ENCODE measurements around the gene POU3F3.

Gene POU3F3

DNA sequence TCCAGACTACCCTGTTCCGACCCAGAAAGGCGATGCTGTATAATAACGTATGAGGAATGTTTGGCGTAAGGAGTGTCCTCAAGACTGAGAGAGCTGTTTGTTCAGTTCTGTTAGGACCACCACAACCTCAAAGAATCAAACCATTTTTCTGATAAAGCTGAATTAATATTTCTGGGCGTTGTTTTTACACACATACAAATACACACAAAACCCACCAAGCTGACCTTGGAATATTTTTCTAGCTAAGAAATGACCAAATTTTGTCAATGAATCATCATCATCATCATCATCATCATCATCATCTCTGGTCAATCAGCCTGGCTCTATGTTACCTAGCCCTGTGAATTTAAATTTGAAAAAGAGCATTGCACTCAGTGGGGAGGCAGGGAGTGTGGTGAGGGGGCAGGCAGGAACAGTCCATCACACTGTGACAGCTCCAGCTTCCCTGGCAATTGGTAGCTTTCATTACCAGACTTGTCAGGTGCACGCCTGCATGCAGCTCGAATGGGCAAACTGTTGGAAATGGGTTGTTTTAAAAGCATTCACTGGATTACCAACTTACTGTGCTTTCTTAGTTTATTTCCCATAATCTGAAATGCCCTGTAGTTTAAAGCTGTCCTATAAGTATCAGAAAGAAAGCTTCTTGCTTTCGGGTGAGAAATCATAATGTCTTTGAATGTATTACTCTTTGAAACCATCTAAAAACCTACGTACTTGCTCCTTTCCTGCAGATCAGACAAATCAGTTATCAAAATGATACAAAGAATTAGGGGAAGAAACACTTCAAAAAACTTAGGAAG is 6.9 kb upstream of the POU3F3 start:
- DNase-seq (ENCODE audit: low read depth in 2 of 2): no peak

DNA sequence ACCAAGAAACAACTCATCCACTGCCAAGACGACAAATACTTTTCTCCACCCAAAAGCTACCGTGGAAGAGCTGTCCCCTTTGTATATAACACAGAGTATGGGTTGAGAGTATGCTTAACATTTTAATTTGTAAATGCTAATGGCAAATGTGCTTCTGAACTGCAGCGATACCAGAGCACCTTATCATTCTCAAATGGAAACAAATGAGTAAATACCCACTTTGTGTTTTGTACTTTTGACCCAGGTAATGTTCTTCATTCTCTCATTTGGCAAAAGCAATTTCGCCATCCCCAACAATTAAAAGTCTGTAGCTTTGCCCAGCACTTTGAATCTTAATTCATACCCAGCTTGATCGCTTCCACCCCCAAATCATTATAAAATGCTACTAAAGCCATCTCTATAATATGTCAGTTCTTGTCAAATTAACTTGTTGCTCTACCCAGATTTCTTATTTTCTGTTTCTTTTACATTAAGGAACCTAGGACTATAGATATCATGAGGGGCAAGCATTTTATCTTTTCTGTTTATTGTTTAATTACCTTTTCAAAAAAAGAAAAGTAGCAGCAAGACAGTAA is 6.2 kb upstream of the POU3F3 start:
- no peak for DNase-seq (ENCODE audit: low read depth in 2 of 2)

DNA sequence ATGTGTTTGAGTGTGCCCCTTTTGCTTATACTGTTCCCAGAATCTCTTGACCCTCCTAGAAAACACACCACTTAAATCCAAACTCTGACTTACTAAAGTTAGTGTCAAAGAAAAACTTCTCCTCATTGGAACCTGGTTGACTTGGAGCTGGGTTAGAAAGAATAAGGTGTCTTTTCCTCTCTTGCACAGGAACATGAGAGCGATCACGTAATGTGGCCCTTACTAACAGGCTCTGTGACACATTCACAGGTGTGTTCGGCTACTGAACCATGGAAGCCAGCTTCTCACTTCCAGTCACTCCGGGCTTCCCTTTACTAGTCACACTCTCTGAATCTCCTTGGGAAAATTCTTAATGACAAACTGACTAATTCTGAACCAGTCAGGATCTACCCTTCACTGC is 5.4 kb upstream of the POU3F3 start:
- no peak for DNase-seq (ENCODE audit: low read depth in 2 of 2)

DNA sequence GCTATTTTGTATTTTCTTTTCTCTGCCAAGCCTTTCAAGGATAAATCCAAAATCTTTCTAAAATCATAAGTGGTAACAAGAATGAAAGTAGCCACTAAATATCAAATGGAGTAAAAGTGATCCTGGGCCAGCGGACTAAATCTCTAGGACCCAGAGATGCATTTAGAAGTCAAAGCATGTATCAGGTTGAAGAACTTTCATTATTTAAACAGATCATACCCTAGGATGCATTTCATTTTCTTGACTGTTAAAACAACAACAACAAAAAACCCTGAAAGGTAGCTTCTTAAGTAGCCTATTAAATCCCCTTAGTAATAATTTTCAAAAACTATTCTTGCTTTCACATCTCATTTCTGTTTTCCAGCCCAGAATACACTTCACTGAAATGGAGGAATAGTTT is 4.8 kb upstream of the POU3F3 start:
- DNase-seq (ENCODE audit: low read depth in 2 of 2): no peak

DNA sequence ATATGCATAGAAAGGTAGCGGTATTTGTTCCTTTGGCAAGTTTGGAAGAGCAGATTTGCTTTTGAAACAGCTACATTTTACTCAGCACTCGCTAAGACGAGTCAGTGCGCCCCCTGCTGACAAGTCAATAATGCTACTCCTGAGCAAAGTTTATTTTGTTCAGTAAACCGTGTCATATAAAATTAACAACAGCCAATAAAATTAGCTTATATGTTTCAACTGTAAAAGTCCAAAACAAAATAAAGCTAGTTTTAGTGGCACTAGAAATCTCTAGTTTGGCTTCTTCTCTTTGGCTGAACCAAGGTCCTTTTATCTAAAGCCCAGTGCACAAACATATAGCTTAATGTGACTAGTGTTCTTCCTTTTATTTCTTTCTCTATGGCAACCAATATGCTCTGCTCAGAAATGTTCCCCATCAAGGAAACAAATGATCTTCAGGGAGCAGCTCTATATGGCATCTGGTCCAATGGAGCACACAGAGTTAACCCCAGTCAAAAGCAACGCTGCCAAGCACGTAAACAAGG is 4.2 kb upstream of the POU3F3 start:
- peak in 1 of 2 donors; percentile 44 for DNase-seq (ENCODE audit: low read depth in 2 of 2)

DNA sequence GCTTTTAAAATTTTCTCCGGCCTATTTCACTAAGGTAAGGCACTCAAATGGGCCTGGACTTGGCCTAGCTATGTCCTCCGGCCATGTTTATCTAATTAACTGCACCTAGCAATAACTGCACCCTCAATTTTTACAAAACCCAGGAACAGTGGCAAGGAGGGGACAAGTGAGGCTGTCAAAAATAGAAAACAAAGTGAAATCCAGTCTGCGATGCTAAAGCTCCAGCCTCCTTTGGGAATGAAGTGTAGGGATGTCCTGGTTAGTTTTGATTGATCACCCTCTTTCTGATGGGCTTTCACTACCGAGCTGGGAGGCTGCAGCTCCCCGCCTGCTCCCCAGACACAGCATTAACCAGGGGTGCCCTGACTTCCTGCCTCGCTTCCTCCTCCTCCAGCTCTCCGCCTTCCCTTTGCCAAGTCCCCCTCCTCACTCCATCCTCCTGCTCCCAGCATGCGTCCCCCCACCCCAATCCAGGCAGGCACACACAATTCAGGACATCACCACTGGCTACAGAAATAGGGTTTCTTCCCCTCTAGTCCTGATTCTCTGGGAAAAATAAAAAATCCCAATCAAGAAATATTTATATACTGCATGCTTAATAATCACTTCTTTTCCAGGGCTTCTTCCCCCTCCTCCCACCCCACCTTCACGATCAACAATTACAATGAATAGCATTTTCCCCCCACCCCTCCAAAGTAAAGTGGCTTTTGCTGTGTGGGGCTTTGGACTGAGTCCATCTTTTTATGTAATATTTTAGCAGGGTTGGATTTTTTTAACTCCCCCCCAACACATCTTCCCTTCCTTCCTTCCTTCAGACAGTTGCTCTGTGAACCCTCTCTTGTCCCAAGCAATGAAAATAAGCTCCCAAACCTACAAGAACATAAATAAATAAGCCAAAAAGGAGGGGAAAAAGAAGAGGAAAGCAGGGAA is 3.3 kb upstream of the POU3F3 start:
- DNase-seq (ENCODE audit: low read depth in 2 of 2): no peak

DNA sequence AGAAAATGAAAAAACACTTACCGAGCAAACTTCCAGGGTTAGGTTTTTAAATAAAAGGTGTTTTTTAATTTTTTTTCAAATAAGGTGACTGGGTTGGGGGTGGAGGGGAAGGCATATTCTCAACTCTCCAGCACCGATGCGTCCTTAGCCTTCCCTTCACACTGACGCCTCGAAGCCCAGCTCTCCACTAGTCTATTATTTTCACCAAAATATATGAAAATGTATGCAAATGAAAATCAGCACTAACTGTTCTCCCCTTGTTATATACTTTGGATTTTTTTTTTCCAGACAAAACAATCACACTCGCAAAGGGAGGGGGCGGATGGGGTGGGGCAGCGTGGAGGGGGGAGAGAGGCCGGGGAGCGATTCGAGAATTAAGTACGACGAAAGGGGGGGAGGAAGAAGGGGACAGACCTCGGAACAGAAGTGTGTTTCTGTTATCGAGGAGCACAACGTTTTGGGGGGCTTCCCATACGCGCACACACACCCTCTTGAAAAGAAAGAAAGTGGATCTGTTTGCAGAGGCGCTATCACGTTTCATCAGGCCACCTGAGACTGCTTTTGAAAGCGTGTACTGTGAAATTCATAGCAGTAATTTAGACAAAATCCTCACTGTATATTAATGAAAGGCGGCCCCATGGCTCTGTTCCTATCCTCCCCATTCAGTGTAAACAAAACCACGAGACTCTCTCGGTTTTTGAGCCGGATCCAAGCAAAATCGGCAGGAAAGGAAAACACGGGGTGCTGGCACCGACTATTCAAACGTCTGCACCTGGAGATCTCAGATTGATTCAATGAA is 2.4 kb upstream of the POU3F3 start:
- DNase-seq (ENCODE audit: low read depth in 2 of 2): no peak

DNA sequence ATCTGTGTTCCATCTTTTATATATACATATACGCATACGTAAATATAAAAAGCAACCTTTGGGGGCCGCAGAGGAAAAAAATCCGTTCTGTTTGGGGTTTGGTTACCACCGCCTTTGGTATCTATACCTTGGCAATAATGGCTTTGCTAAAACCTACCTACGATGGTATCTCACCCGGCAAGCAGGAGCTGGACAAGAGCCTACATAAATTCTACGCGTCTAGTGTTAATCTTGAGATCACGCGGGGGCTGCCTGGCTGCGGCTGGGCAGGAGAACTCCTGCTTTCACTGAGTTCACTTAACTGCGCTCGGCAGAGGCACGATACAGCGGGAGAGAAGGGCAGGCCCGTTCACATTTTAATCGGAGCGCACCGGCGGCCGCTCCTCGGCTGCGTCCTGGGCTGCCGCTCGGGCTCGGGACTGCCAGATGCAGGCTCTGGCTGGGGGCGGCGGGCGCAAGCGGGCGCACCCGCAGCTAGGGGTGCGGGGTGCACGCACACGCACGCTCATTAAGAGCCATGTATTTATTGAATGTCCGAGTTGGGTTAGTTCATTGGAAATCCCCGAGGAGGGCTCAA is 1.7 kb upstream of the POU3F3 start:
- no peak for DNase-seq (ENCODE audit: low read depth in 2 of 2)

DNA sequence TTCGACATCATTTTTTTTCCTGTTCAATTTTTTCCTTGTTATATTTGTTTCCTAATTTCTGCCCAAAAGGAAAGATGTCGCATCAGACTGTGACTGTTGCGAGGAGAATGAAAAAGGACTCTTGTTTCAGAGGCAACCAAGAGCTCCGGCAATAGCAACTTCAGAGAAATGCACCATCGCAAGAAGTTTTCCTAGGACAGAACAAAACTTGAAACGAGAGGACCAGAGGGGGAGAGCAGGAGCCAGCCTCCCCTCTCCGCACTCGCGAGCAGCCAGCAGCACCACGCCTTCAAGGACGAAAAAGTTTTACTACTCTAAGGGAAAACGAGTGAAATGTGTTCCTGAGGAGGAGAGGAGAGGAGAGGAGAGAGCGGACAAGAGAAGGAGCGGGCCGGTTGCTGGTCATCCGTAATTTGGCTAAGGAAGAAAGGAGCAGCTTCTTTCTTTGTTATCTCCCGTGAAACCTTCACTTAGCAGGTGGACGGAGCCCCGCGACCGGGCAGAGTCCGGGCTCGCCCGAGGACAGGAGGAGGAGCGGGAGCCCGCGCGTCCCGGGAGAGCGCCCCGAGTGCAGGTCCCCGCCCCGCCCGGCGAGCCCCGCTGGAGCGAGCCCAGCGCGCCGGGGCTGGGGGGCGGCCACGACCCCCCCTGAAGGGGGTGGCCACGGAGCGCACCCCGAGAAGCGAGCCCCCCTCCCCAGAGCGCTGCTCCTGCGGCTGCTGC is 744 bp downstream of the POU3F3 start:
- no peak for DNase-seq (ENCODE audit: low read depth in 2 of 2)

DNA sequence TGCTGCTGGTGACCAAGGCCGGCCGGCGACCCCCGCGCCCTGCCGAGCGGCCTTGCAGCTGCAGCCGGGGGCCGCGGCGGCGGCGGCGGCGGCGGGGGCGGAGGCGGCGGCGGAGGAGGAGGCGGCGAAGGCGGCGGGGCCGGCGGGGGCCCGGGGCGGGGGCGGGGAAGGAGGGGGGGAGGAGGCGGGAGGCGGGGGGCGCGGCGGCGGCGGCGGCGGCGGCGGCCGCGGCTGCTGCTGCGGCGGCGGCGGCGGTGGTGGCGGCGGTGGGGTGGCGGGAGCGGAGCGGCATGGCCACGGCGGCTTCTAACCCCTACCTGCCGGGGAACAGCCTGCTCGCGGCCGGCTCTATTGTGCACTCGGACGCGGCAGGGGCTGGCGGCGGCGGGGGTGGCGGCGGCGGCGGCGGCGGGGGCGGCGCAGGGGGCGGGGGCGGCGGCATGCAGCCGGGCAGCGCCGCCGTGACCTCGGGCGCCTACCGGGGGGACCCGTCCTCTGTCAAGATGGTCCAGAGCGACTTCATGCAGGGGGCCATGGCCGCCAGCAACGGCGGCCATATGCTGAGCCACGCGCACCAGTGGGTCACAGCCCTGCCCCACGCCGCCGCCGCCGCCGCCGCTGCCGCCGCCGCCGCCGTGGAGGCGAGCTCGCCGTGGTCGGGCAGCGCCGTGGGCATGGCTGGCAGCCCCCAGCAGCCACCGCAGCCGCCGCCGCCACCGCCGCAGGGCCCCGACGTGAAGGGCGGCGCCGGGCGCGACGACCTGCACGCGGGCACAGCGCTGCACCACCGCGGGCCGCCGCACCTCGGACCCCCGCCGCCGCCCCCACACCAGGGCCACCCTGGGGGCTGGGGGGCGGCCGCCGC is 1.5 kb downstream of the POU3F3 start:
- no peak for DNase-seq (ENCODE audit: low read depth in 2 of 2)

DNA sequence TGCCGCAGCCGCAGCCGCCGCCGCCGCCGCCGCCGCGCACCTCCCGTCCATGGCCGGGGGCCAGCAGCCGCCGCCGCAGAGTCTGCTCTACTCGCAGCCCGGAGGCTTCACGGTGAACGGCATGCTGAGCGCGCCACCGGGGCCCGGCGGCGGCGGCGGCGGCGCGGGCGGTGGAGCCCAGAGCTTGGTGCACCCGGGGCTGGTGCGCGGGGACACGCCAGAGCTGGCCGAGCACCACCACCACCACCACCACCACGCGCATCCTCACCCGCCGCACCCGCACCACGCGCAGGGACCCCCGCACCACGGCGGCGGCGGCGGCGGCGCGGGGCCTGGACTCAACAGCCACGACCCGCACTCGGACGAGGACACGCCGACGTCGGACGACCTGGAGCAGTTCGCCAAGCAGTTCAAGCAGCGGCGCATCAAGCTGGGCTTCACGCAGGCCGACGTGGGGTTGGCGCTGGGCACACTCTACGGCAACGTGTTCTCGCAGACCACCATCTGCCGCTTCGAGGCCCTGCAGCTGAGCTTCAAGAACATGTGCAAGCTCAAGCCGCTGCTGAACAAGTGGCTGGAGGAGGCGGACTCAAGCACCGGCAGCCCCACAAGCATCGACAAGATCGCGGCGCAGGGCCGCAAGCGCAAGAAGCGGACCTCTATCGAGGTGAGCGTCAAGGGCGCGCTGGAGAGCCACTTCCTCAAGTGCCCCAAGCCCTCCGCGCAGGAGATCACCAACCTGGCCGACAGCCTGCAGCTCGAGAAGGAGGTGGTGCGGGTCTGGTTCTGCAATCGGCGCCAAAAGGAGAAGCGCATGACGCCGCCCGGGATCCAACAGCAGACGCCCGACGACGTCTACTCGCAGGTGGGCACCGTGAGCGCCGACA is 2.4 kb downstream of the POU3F3 start:
- DNase-seq (ENCODE audit: low read depth in 2 of 2): no peak

DNA sequence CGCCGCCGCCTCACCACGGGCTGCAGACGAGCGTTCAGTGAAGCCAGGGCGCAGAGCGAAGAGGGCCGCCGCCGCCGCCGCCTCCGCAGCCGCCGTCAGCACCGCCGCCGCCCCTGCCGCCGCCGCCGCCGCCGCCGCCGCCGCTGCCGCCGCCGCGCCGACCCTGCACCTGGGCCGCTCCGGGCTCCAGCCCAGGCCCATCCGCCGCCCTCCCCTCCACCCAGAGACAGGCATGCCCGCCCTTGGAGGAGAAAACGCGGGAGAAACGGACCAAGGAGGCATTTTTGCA is 3.0 kb downstream of the POU3F3 start:
- DNase-seq (ENCODE audit: low read depth in 2 of 2): no peak

DNA sequence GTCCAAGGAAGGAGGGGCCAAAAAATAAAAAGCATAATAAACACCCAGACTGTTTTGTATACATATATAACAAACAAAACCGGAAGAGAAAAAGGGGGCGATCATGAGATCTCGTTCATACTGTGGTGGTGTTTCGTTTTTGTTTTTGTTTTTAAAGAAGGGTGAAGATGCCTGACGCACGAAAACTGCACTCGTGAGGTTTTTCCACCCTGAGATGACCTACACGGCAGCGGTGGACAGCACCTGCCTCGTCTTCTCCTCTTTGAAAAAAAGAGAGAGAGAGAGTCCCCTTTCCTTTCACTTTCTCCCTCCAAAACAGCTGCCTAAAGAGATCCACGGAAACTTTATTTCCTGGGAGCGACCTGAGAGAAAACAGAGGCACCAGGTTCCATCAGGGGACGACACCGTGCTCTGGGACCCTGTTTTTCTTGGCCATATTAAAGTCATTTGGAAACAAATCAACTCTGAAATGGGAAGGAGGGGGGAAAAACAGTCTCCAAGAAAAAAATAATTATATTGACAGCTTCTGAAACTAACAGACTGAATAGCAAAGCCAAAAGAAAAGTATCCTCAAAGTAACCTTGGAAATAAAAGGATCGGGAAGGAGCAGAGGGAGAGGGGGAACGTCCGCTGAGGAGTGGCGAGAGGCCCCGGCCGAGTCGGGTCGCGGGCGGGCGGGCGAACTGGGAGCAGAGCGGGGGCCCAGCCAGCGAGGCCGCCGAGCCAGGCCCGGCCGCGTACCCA is 3.5 kb downstream of the POU3F3 start:
- DNase-seq (ENCODE audit: low read depth in 2 of 2): no peak

DNA sequence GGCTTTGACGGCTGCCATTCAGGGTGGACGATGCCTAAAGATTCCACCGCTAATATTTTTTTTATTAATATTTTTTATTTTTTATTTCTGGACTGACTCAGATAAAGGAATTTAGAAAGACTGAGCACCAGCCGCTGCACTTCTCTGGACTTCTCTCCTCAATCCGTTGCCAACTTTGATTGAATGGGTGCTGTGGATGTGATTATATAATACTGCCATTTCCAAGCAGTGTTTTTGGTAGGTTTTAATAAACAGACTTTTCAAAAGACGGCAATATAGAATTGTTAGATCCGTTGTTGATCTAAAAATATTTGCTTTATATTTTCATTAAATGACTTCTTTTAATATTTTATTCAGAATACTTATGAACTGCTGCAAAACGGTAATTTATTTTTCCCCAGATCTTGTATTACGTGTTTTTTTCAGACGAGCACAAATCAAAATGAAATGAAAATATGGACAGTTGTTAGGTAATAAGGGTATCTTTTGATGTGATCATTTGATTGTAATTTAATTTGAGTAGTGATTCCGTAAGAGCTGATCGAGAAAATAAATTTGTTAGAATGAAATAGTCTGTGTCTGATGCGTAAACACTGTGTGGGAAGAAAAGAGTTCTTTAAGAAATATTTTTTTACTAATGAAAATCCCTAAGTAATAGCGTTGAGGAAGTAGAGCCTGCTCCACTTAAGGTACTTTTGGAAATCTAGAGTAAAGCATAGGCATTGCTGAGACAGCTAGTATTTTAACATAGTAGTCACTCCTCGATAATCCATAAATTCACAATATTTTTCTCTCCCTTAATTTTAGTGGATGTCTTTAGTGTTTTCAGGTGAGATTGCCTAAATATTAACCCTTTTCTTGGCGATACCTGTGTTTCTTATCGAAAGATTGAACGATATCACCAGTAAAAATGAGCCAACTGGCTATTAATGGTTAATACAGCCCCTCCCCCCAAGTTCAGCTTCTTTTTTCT is 4.4 kb downstream of the POU3F3 start:
- DNase-seq (ENCODE audit: low read depth in 2 of 2): no peak

DNA sequence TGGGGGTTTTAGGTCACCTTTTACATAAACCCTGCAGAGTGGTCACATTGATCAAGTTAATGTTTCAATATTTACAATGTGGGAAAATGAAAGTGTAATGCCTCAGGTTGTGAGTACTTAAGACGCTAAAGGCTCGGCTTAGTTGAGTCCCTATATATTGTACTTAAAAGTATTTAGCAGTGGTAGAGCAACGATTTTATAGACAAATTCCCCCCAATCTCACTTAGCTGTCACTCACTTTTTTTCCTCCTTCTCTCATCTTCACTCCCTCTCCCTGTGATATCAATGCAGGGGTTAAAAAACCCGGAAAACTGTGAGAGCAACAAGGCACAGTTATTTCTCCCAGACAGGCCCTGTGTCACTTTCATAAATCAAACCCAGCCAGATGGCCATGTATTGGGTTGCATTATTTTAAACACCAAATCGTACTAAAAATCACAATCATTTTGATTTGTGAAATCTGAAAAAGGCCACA is 5.4 kb downstream of the POU3F3 start:
- no peak for DNase-seq (ENCODE audit: low read depth in 2 of 2)

DNA sequence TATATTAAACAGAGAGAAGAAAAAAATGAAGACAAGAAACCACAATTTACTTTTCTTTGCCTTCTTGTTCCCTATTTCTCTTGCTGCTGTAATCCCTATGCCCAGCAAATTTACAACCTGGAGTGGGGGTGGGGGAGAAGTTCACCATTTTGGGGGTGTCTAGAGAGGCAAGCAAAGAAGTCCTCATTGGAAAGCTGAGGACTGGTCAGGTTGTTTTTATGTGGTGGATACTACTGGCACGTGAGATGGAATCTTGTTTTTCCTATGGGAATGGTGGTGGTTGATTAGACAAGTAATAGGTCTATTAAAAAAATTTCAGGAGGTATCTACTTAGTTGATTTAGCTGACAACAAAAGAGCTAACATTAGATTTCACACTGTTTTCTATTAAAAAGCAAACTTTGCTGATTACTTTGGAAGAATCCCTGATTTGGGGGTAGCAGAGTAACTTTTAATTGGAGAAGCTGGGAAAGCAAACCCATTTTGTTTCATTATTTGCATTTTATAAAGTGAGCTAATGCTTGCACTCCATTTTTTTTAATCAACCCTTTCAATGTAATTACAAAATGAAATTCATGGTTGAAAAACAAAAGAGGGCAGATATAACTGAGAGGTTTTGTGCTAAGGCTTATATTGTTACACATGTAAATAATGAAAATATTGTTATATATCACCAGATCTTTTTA is 6.0 kb downstream of the POU3F3 start:
- no peak for DNase-seq (ENCODE audit: low read depth in 2 of 2)

Measured in stimulated activated CD4-positive, alpha-beta T cell treated with anti-CD3 and anti-CD28 coated beads, Interleukin-1b, Interleukin-23, amount 100 ng/mL, for 1 hour (primary cell).